Hepatocyte (in vitro differentiated cells): ENCODE data around the gene BMAL2. TPM values are rescaled to one million over a fixed set of nuclear protein-coding genes. Genes with fewer than 3 reads are reported as not detected.

ENCODE experiments used
- DNase-seq: peaks from one replicate; pipeline ENCODE4 v3.0.0-alpha.2; 2016; ENCODE audit warnings: low spot score
- H2AFZ ChIP-seq: fragments of 200-600 bp; sonication (generic); 2 replicates; pipeline ENCODE4 v1.6.0; 2016; ENCODE audit warnings: antibody characterized with exemption, mild to moderate bottlenecking
- H3K27ac ChIP-seq: fragments of 200-600 bp; sonication (generic); 2 replicates; pipeline ENCODE4 v1.5.1; 2016; ENCODE audit warnings: mild to moderate bottlenecking
- H3K27me3 ChIP-seq: fragments of 200-600 bp; sonication (generic); 2 replicates; pipeline ENCODE4 v1.6.1; 2016
- H3K36me3 ChIP-seq: fragments of 200-600 bp; sonication (generic); replicated peaks from 2 replicates; pipeline ENCODE4 v1.5.1; 2016; ENCODE audit warnings: low read depth; ENCODE audit not compliant: insufficient read depth
- H3K4me1 ChIP-seq: fragments of 200-600 bp; sonication (generic); 2 replicates; pipeline ENCODE4 v1.5.1; 2016; ENCODE audit warnings: mild to moderate bottlenecking, moderate library complexity; ENCODE audit not compliant: insufficient read depth
- H3K4me2 ChIP-seq: fragments of 200-600 bp; sonication (generic); 2 replicates; pipeline ENCODE4 v1.6.0; 2016
- H3K4me3 ChIP-seq: fragments of 200-600 bp; sonication (generic); 2 replicates; pipeline ENCODE4 v1.5.1; 2016; ENCODE audit warnings: mild to moderate bottlenecking
- H3K79me2 ChIP-seq: fragments of 200-600 bp; sonication (generic); 2 replicates; pipeline ENCODE4 v1.6.0; 2017; ENCODE audit warnings: mild to moderate bottlenecking
- H3K9me2 ChIP-seq: fragments of 200-600 bp; sonication (generic); replicated peaks from 2 replicates; pipeline ENCODE4 v1.6.0; 2017; ENCODE audit warnings: mild to moderate bottlenecking; ENCODE audit not compliant: insufficient read depth
- H3K9me3 ChIP-seq: fragments of 200-600 bp; sonication (generic); 2 replicates; pipeline ENCODE4 v1.5.1; 2016; ENCODE audit warnings: low read depth, mild to moderate bottlenecking
- H4K20me1 ChIP-seq: fragments of 200-600 bp; sonication (generic); 2 replicates; pipeline ENCODE4 v1.6.0; 2016; ENCODE audit warnings: mild to moderate bottlenecking; ENCODE audit not compliant: insufficient read depth, poor library complexity, severe bottlenecking
- CTCF ChIP-seq: fragments of 200-600 bp; sonication (generic); IDR thresholded peaks from 2 replicates; pipeline ENCODE4 v1.5.1; 2016; ENCODE audit warnings: antibody characterized with exemption, mild to moderate bottlenecking; ENCODE audit not compliant: poor library complexity
- EZH2 ChIP-seq: fragments of 200-600 bp; sonication (generic); IDR thresholded peaks from 2 replicates; pipeline ENCODE4 v1.6.1; 2016; ENCODE audit warnings: antibody characterized with exemption, mild to moderate bottlenecking, borderline replicate concordance
- EZH2phosphoT487 ChIP-seq: fragments of 200-600 bp; sonication (generic); IDR thresholded peaks from one replicate; pipeline ENCODE4 v1.6.1; 2018; ENCODE audit warnings: antibody characterized with exemption, mild to moderate bottlenecking, low read depth, moderate library complexity; ENCODE audit not compliant: unreplicated experiment, severe bottlenecking
- WGBS: methylation state at CpG from one replicate; pipeline ENCODE4 v1.1.6; 2016; ENCODE audit warnings: low lambda C conversion rate; ENCODE audit errors: missing lambda C conversion rate; 5-methylcytosine and 5-hydroxymethylcytosine counted together
- polyA plus RNA-seq: library from polyadenylated mRNA; unstranded; fragments of >200 nt; fragmentation: Nextera tagmentation; extraction: Ambion mirVana; gene quantifications from 2 replicates; pipeline ENCODE4 v1.2.1, GENCODE V29; 2016
- total RNA-seq: library from RNA; depleted of rRNA; stranded (reverse); fragments of >200 nt; gene quantifications from 2 replicates; pipeline ENCODE4 v1.2.3, GENCODE V29; 2014

The BMAL2 gene
- total and polyA plus RNA-seq, 2 experiments from 2014 or later, result 1.1 to 5.2 TPM

- peaks cover 28% of the 10 kb centered on the region for H3K79me2 ChIP-seq
- TF ChIP-seq EZH2 (no peak), CTCF (no peak), EZH2phosphoT487 (no peak)
Measured at GRCh38 chr12:27297566-27297965, 35.1 kb upstream of the BMAL2 start.

GRCh38 chr12:27299102-27299501, 33.5 kb upstream of the BMAL2 start:
- Histone ChIP-seq H3K36me3 (no peaks in the 10 kb centered on the region), H3K9me3 (no peaks in the 10 kb centered on the region), H3K4me2 (no peak overlapping the region), H4K20me1 (no peaks in the 10 kb centered on the region), H2AFZ (no peak overlapping the region), H3K4me3 (no peak overlapping the region), H3K4me1 (peaks cover 4% of the 10 kb centered on the region), H3K79me2 (peaks cover 23% of the 10 kb centered on the region), H3K27me3 (no peaks in the 10 kb centered on the region), H3K27ac (no peak overlapping the region), H3K9me2 (no peaks in the 10 kb centered on the region)
- WGBS, result 100% methylated on average over 1 of the region's 1 CpG
- TF ChIP-seq EZH2phosphoT487 (no peak), CTCF (no peak), EZH2 (no peak)
- no peak for DNase-seq

More at GRCh38 chr12:27297566-27297965, 35.1 kb upstream of the BMAL2 start:
- 95% methylated on average over 4 of the region's 4 CpGs for WGBS
- Histone ChIP-seq H3K27me3 (no peaks in the 10 kb centered on the region), H3K27ac (no peak overlapping the region), H3K36me3 (no peaks in the 10 kb centered on the region), H3K4me2 (no peak overlapping the region), H2AFZ (no peak overlapping the region), H3K9me2 (no peaks in the 10 kb centered on the region), H4K20me1 (no peaks in the 10 kb centered on the region), H3K4me3 (no peak overlapping the region), H3K9me3 (no peaks in the 10 kb centered on the region), H3K4me1 (no peaks in the 10 kb centered on the region)
- DNase-seq, result no peak

GRCh38 chr12:27300226-27300625, 32.4 kb upstream of the BMAL2 start:
- H2AFZ ChIP-seq, result no peak overlapping the region
- H3K27me3 ChIP-seq, result no peaks in the 10 kb centered on the region
- no peak overlapping the region for H3K4me3 ChIP-seq
- no peak for DNase-seq
- H3K4me1 ChIP-seq, result peaks cover 4% of the 10 kb centered on the region
- H3K9me3 ChIP-seq, result no peaks in the 10 kb centered on the region
- no peaks in the 10 kb centered on the region for H3K9me2 ChIP-seq
- no peaks in the 10 kb centered on the region for H3K36me3 ChIP-seq
- H3K27ac ChIP-seq, result no peak overlapping the region
- no peak for TF ChIP-seq EZH2
- no peak overlapping the region for H3K4me2 ChIP-seq
- no peaks in the 10 kb centered on the region for H4K20me1 ChIP-seq
- H3K79me2 ChIP-seq, result peaks cover 14% of the 10 kb centered on the region

GRCh38 chr12:27303139-27304111, 29.2 kb upstream of the BMAL2 start:
- WGBS, result 50% methylated on average over 3 of the region's 3 CpGs
- Histone ChIP-seq H3K9me3 (no peaks in the 10 kb centered on the region), H2AFZ (no peak overlapping the region), H3K9me2 (no peaks in the 10 kb centered on the region), H3K4me2 (no peak overlapping the region), H3K4me1 (peaks cover 4% of the 10 kb centered on the region), H3K36me3 (no peaks in the 10 kb centered on the region), H3K27ac (peak overlapping the region; percentile 33), H4K20me1 (no peaks in the 10 kb centered on the region), H3K27me3 (no peaks in the 10 kb centered on the region), H3K79me2 (no peaks in the 10 kb centered on the region), H3K4me3 (no peak overlapping the region)
- DNase-seq, result no peak
- TF ChIP-seq CTCF (no peak), EZH2 (no peak), EZH2phosphoT487 (no peak)
